GM13977 (cell line): ENCODE results near the gene SLU7.

Source experiments
- DNase-seq: peaks from one replicate; pipeline ENCODE4 v3.0.0; 2012; ENCODE audit warnings: low spot score
- in situ Hi-C: fragments of 300-500 bp; cut with MboI; formaldehyde crosslinking; loops from one replicate; pipeline ENCODE4 v1.12.0; 2022; ENCODE audit warnings: low sequenced_read_pairs, low pct_unique_long_range_greater_than_20kb, mixed read lengths, inconsistent platforms; ENCODE audit not compliant: unreplicated experiment
- TF ChIP-seq, protein P1 (sequence below): IDR thresholded peaks from 2 replicates; pipeline ENCODE4 v1.5.1; 2012; ENCODE audit warnings: mild to moderate bottlenecking, control low read depth; ENCODE audit not compliant: insufficient read depth; ENCODE audit errors: extremely low read depth, missing control alignments

Gene SLU7

DNA sequence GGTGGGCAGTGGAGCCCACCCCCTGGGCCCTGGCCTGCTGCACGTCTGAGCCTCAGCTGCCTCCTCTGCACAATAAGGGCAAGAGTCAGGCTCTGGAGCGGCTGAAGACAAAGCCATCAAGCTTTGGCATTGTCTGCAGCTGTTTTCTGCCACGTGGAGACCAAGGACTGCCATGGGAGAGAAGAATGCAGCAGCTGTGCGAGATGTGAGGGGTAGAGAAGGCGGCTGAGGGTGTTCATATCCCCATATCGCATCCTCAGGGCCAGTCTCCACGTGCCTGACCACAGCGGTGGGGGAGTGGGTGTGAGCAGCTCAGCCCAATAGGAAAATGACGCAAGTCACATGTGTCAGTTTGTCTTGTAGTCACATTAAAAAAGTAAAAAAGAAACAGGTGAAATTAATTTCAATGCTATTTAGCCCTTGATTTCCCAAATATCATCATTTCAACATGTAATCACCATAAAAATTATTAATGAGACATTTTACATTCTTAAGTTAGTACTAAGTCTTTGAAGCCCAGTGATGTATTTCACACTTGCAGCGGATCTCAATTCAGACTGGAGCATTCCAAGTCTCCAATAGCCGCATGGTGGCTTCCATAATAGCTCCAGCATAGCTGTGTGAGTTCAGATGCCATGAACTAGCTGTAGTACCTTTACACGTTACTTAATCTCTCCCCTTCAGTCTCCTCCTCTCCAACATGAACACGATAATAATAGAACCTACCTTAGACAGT lies 55.1 kb downstream of the SLU7 start:
- TF ChIP-seq, protein P1, sequence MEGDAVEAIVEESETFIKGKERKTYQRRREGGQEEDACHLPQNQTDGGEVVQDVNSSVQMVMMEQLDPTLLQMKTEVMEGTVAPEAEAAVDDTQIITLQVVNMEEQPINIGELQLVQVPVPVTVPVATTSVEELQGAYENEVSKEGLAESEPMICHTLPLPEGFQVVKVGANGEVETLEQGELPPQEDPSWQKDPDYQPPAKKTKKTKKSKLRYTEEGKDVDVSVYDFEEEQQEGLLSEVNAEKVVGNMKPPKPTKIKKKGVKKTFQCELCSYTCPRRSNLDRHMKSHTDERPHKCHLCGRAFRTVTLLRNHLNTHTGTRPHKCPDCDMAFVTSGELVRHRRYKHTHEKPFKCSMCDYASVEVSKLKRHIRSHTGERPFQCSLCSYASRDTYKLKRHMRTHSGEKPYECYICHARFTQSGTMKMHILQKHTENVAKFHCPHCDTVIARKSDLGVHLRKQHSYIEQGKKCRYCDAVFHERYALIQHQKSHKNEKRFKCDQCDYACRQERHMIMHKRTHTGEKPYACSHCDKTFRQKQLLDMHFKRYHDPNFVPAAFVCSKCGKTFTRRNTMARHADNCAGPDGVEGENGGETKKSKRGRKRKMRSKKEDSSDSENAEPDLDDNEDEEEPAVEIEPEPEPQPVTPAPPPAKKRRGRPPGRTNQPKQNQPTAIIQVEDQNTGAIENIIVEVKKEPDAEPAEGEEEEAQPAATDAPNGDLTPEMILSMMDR = no peak
- in situ Hi-C loops = no loop called here
- DNase-seq = no peak

DNA sequence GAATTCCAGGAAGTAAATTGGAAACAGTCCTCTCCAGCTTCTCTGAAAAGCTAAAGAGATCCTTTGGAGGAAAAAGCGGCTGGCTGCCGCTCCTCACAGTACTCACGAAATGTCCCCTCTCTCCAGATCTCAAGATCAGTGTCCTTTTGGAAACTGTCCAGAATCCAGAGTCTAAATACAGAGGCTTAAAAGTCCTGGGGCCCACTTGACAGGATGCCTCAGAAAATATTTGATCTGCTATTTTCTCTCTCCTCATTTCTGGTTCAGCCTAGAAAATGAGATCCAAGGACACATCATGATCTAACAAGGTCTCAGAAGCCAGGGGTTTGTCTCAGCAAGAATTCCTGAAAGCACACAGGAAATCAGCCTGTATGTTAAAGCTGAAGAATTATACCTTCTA lies 55.7 kb downstream of the SLU7 start:
- DNase-seq = no peak
- TF ChIP-seq, protein P1 = no peak
- in situ Hi-C loops = no loop called here

DNA sequence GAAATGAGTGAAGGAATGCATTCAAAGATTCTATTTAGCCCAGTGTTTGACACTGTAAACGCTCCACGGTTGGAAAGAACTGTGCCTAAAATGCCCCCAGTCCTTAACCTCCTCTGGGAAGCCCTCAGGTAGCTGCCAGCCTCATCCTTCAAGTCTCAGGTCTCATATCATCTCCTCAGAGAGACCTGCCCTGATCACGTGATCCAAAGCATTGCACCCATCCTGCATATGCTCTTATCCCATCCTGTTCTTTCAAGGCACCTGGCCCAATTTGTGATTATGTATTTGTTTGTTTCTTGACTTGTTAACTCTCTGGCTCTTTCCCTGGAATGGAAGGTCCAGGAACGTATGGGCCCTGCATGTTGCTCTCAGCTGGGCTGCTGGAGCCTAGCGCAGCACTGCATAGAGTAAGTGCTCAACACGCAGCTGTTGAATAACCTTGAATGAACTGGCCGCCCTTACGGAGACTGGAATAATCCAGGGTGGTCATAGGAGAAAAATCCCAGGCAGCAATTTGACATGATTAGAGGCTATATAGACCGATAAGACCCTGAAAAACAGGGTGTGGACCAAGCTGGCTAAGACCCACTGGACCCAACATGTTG lies 57.2 kb downstream of the SLU7 start:
- in situ Hi-C loops = no loop called here
- TF ChIP-seq, protein P1 = no peak
- DNase-seq = no peak

DNA sequence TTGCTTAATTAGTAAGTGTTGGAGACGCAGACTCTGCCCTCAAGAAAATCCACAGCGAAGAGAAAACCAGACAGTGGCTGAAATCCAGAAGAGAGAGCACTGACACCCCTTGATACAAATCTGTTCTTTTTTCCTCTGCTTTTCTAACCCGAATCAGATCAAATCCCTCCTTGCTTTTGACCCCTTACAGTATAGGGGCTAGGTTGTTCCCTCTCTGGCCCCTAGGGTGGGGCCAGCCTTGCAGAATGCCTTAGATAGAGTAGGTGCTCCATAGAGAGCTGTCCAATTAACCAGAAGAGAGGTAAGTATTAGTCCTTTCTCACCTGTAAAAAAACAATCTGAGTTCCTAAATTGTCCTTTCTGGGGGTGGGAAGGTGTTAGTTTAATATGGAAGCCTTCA lies 58.6 kb downstream of the SLU7 start:
- TF ChIP-seq, protein P1 = no peak
- in situ Hi-C loops = no loop called here
- no peak for DNase-seq

DNA sequence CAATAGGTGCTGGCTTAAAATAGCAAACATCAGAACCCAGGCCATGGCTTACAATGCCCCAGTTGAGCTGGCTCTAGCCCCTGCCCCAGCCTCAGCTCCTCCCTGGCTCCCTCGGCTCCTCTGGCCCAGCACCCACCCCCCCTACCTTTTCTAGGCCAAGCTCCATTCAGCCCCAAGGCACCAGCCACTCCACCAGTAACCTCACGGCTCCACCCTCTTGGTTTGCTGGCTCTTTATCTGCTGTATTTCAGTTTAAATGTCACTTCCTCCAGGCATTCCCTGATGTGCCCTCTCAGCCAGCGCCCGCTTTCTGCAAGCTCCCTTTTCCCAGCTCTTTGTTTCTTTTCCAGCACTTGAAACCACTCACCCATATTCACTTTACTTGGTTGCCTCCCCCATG lies 59.1 kb downstream of the SLU7 start:
- TF ChIP-seq, protein P1 = no peak
- no peak for DNase-seq
- in situ Hi-C loops = no loop called here

DNA sequence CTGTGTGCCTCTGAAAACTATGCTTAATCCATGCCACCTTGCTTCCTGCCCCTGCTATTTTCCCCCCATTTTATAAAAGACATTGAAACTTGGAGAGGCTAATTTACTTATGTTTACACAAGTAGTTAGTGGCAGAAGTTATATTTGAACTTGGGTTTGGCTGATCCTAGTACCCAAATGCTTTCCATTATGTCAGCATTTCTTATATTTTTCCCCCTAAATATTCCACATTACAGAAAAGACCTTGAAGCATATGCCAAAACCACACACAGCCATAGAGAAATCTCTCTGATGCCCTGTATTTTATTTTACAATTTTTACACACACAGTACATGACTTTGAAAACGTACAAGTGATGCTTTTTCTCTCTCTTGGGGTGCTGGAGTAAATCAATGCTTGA lies 59.6 kb downstream of the SLU7 start:
- in situ Hi-C loops = no loop called here
- TF ChIP-seq, protein P1 = no peak
- DNase-seq = no peak
